ENCODE measurements around the gene ELFN2. TPM values are rescaled to one million over a fixed set of nuclear protein-coding genes. Genes with fewer than 3 reads are reported as not detected.

Gene ELFN2
- total RNA-seq, 1 experiment from 2014 or later = 4.0 TPM

DNA sequence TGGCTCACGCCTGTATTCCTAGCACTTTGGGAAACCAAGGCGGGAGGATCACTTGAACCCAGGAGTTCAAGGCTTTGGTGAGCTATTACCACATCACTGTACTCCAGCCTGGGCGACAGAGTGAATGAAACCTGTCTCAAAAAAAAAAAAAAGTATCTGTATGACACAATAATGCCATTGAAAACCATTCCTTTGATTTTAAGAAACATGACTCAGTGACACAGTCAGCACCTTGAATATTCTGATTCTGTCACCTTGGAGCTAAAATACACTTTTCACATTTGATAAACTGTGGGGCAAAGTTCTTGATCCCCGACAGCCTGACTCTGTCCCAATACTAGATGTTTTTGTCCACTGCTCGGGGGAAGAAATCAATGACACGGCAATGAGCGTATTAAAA is 16.7 kb upstream of the ELFN2 start:
- POLR2A ChIA-PET = no interaction called here
- BruUV-seq (replicated peaks) = no TSS peak

DNA sequence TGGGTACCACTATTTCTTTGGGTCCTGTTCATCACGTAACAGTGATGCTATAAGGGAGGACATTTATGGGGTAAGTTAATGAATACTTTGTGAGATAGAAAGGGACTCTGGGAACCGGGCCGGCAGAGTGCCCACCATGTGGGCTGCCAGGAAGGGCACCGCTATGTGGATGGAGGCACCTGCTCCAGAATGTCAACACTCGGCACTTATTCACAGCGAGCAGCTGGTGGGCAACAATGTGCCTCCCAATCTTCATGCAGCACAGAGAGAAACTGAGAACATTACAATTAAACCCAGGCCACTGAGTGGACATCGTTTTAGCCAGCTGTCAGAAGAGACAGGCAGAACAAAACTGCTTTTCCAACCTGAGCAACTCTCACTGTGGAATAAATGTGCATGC is 15.8 kb upstream of the ELFN2 start:
- no TSS peak for BruUV-seq (replicated peaks)
- Mint-ChIP-seq H3K4me1 (ENCODE audit: low read depth, unreplicated experiment) (peaks cover 6% of the 10 kb centered on the region), H3K4me3 (ENCODE audit: unreplicated experiment) (no peak overlapping the region), H3K27me3 (ENCODE audit: insufficient read depth, unreplicated experiment) (no peaks in the 10 kb centered on the region), H3K9me3 (ENCODE audit: unreplicated experiment) (peaks cover 26% of the 10 kb centered on the region), H3K36me3 (ENCODE audit: insufficient read depth, unreplicated experiment) (no peaks in the 10 kb centered on the region), H3K27ac (ENCODE audit: unreplicated experiment) (no peak overlapping the region)
- TF ChIP-seq, protein P1, sequence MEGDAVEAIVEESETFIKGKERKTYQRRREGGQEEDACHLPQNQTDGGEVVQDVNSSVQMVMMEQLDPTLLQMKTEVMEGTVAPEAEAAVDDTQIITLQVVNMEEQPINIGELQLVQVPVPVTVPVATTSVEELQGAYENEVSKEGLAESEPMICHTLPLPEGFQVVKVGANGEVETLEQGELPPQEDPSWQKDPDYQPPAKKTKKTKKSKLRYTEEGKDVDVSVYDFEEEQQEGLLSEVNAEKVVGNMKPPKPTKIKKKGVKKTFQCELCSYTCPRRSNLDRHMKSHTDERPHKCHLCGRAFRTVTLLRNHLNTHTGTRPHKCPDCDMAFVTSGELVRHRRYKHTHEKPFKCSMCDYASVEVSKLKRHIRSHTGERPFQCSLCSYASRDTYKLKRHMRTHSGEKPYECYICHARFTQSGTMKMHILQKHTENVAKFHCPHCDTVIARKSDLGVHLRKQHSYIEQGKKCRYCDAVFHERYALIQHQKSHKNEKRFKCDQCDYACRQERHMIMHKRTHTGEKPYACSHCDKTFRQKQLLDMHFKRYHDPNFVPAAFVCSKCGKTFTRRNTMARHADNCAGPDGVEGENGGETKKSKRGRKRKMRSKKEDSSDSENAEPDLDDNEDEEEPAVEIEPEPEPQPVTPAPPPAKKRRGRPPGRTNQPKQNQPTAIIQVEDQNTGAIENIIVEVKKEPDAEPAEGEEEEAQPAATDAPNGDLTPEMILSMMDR (IDR thresholded peaks at IDR 0.05; ENCODE audit: insufficient read depth in 1 of 2, low read depth in 1 of 2, low read length in 1 of 2, severe bottlenecking in 1 of 2, unreplicated experiment in 1 of 2) = no peak
- Histone ChIP-seq H3K27me3 (replicated peaks; ENCODE audit: control insufficient read depth, insufficient read depth, low read length) (no peaks in the 10 kb centered on the region), H3K9me3 (peaks cover 8% of the 10 kb centered on the region; the same call in 1 of the 2 replicates), H3K4me1 (no peaks in the 10 kb centered on the region), H3K4me3 (ENCODE audit: low read depth, low read length) (no peak overlapping the region), H3K36me3 (ENCODE audit: control insufficient read depth, insufficient read depth, low read length) (no peaks in the 10 kb centered on the region)
- ChIA-PET CTCF (no interaction called here), POLR2A (no interaction called here)
- DNase-seq = no peak
- intact Hi-C loops (cut with micrococcal nuclease; ENCODE audit: unreplicated experiment) = no loop called here

More for the DNA sequence above, 16.7 kb upstream of the ELFN2 start:
- H3K27me3 ChIP-seq (replicated peaks; ENCODE audit: control insufficient read depth, insufficient read depth, low read length) = no peaks in the 10 kb centered on the region
- H3K4me1 ChIP-seq = no peaks in the 10 kb centered on the region
- Mint-ChIP-seq H3K27ac (ENCODE audit: unreplicated experiment) (no peak overlapping the region), H3K4me3 (ENCODE audit: unreplicated experiment) (no peak overlapping the region), H3K4me1 (ENCODE audit: low read depth, unreplicated experiment) (peaks cover 6% of the 10 kb centered on the region), H3K27me3 (ENCODE audit: insufficient read depth, unreplicated experiment) (no peaks in the 10 kb centered on the region), H3K9me3 (ENCODE audit: unreplicated experiment) (peaks cover 26% of the 10 kb centered on the region), H3K36me3 (ENCODE audit: insufficient read depth, unreplicated experiment) (no peaks in the 10 kb centered on the region)
- H3K4me3 ChIP-seq (ENCODE audit: low read depth, low read length) = no peak overlapping the region
- CTCF ChIA-PET = interaction anchor here (0.7 kb wide), 1 partner anchor 51 kb away, joined by 5 read pairs; no protein-coding TSS in a partner anchor
- peaks cover 8% of the 10 kb centered on the region; the same call in 1 of the 2 replicates for H3K9me3 ChIP-seq
- intact Hi-C loops (cut with micrococcal nuclease; ENCODE audit: unreplicated experiment) = no loop called here
- H3K36me3 ChIP-seq (ENCODE audit: control insufficient read depth, insufficient read depth, low read length) = no peaks in the 10 kb centered on the region
- TF ChIP-seq, protein P1 (IDR thresholded peaks at IDR 0.05; ENCODE audit: insufficient read depth in 1 of 2, low read depth in 1 of 2, low read length in 1 of 2, severe bottlenecking in 1 of 2, unreplicated experiment in 1 of 2) = no peak
- no peak for DNase-seq

DNA sequence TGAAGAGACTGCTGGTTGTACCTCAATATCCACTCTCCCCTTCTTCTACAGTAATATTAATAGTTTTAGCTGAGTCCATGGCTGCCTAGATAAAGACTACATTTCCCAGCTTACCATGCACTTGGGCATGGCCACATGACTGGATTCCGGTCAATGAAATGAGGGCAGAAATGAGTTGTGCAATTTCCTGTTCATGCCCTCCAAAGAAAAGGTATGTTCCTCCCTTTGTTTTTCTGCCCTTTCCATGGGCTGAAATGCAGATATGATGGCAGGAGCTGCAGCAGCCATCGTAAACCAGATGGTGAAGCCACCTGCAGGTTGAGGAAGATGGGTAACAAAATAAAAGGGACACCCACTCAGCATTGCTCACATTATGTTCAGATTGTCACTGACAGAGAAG is 15.3 kb upstream of the ELFN2 start:
- TF ChIP-seq, protein P1 (IDR thresholded peaks at IDR 0.05; ENCODE audit: insufficient read depth in 1 of 2, low read depth in 1 of 2, low read length in 1 of 2, severe bottlenecking in 1 of 2, unreplicated experiment in 1 of 2) = no peak
- Histone ChIP-seq H3K9me3 (peaks cover 8% of the 10 kb centered on the region; the same call in 1 of the 2 replicates), H3K4me3 (ENCODE audit: low read depth, low read length) (no peak overlapping the region), H3K27me3 (replicated peaks; ENCODE audit: control insufficient read depth, insufficient read depth, low read length) (no peaks in the 10 kb centered on the region), H3K36me3 (ENCODE audit: control insufficient read depth, insufficient read depth, low read length) (no peaks in the 10 kb centered on the region), H3K4me1 (no peaks in the 10 kb centered on the region)
- Mint-ChIP-seq H3K4me3 (ENCODE audit: unreplicated experiment) (no peak overlapping the region), H3K27me3 (ENCODE audit: insufficient read depth, unreplicated experiment) (no peaks in the 10 kb centered on the region), H3K36me3 (ENCODE audit: insufficient read depth, unreplicated experiment) (no peaks in the 10 kb centered on the region), H3K9me3 (ENCODE audit: unreplicated experiment) (peaks cover 26% of the 10 kb centered on the region), H3K4me1 (ENCODE audit: low read depth, unreplicated experiment) (peaks cover 6% of the 10 kb centered on the region), H3K27ac (ENCODE audit: unreplicated experiment) (no peak overlapping the region)
- peak in 1 of 2 experiments; percentile 37 for DNase-seq
- ChIA-PET CTCF (interaction anchor here (0.8 to 1.5 kb wide), 3 partner anchors 13 to 100 kb away, joined by 3 to 5 read pairs (median 4); no protein-coding TSS in a partner anchor), POLR2A (interaction anchor here (0.6 kb wide), 1 partner anchor 1419 kb away, joined by 3 read pairs; no protein-coding TSS in a partner anchor)
- intact Hi-C loops (cut with micrococcal nuclease; ENCODE audit: unreplicated experiment) = no loop called here
- BruUV-seq (replicated peaks) = no TSS peak

All from Caco-2 (cell line).